K562 (cell line): ENCODE measurements around the gene PLAC1. TPM values are rescaled to one million over a fixed set of nuclear protein-coding genes. Genes with fewer than 3 reads are reported as not detected.

Source experiments
- ATAC-seq: fragments of 200-7000 bp; cut with Tn5 transposase; 3 replicates; pipeline ENCODE4 v1.9.1; 2020; ENCODE audit warnings: moderate library complexity
- BruUV-seq: library from RNA; stranded (reverse); fragments of 400-500 nt; replicated peaks from 2 replicates; lab custom pipeline; 2021; lab: Mats Ljungman, UMichigan
- CTCF ChIA-PET: fragments of 300-600 bp; formaldehyde crosslinking; extraction: SDS; loops from one replicate; lab custom pipeline; 2021; ENCODE audit warnings: low intra/inter-chr PET ratio; lab: Yijun Ruan, JAX
- POLR2A ChIA-PET: fragments of 300-600, 350-650 bp; sonication (Branson Sonifier 250); formaldehyde crosslinking; extraction: SDS; loops from one replicate; lab custom pipeline; 2021; ENCODE audit warnings: antibody characterized with exemption, inconsistent platforms; lab: Yijun Ruan, JAX
- DNase-seq, 4 experiments: peaks; one replicate each; pipeline versions ENCODE4 v3.0.0 to v3.0.0-alpha.2; 2011 to 2018; ENCODE audit warnings: low spot score in 3 of 4, mixed read lengths in 3 of 4; ENCODE audit errors: extremely low read depth in 1 of 4
- FAIRE-seq: peaks from 2 replicates; lab custom pipeline; 2011; peaks lifted over from hg19 to GRCh38; lab: Jason Lieb, UNC
- H2AFZ ChIP-seq: 2 replicates; pipeline ENCODE4 v1.6.0; 2011; ENCODE audit warnings: low read depth, low read length, control low read depth, inconsistent platforms
- H3K27ac ChIP-seq: fragments of 200-600 bp; 3 replicates; pipeline ENCODE4 v1.8.0; 2011; ENCODE audit warnings: low read depth, mild to moderate bottlenecking, control low read depth, inconsistent platforms, low read length, moderate library complexity, mixed read lengths; ENCODE audit errors: extremely low read depth
- H3K27me3 ChIP-seq, 2 experiments: fragments of 300-600 bp in 1 of 2; 2 replicates in 1 of 2; 3 replicates in 1 of 2; pipeline versions ENCODE4 v1.6.0 to v1.8.0; 2011; ENCODE audit warnings: inconsistent platforms in 2 of 2, low read length in 2 of 2, mild to moderate bottlenecking in 1 of 2, mixed read lengths in 1 of 2, moderate library complexity in 1 of 2; ENCODE audit not compliant: control insufficient read depth in 2 of 2, insufficient read depth in 2 of 2
- H3K36me3 ChIP-seq: fragments of 300-600 bp; 3 replicates; pipeline ENCODE4 v1.8.0; 2011; ENCODE audit warnings: mild to moderate bottlenecking, low read length, inconsistent platforms; ENCODE audit not compliant: control insufficient read depth, insufficient read depth
- H3K4me1 ChIP-seq, 2 experiments: fragments of 200-600 bp in 1 of 2; replicated peaks in 1 of 2; 2 replicates in 1 of 2; 3 replicates in 1 of 2; pipeline versions ENCODE4 v1.5.1 to v1.8.0; 2011; ENCODE audit warnings: inconsistent platforms in 2 of 2, low read length in 2 of 2, mild to moderate bottlenecking in 1 of 2, mixed read lengths in 1 of 2, moderate library complexity in 1 of 2; ENCODE audit not compliant: control insufficient read depth in 2 of 2, insufficient read depth in 2 of 2
- H3K4me2 ChIP-seq: 2 replicates; pipeline ENCODE4 v1.6.1; 2011; ENCODE audit warnings: low read length, control low read depth, inconsistent platforms, mixed read lengths; ENCODE audit not compliant: insufficient read depth
- H3K4me3 ChIP-seq: fragments of 200-600 bp; sonication (generic), shearing (Covaris generic); 2 replicates; pipeline ENCODE4 v1.5.1; 2016; ENCODE audit warnings: control low read depth, inconsistent platforms
- H3K79me2 ChIP-seq: fragments of 200-600 bp; 3 replicates; pipeline ENCODE4 v1.8.0; 2011; ENCODE audit warnings: low read length, inconsistent platforms; ENCODE audit not compliant: control insufficient read depth, insufficient read depth
- H3K9ac ChIP-seq, 2 experiments: 2 replicates each; pipeline versions ENCODE4 v1.6.0 to v1.6.1; 2011; ENCODE audit warnings: low read depth in 2 of 2, low read length in 2 of 2, control low read depth in 1 of 2, inconsistent platforms in 1 of 2, mild to moderate bottlenecking in 1 of 2, mixed read lengths in 1 of 2; ENCODE audit not compliant: insufficient read depth in 1 of 2
- H3K9me1 ChIP-seq: one replicate; pipeline ENCODE4 v1.6.0; 2011; ENCODE audit warnings: inconsistent platforms, mild to moderate bottlenecking, low read length, moderate library complexity; ENCODE audit not compliant: control insufficient read depth, insufficient read depth
- H3K9me3 ChIP-seq: replicated peaks from 2 replicates; pipeline ENCODE4 v1.5.1; 2011; ENCODE audit warnings: low read depth, low read length, inconsistent platforms; ENCODE audit not compliant: control insufficient read depth, insufficient read depth
- H4K20me1 ChIP-seq: replicated peaks from 2 replicates; pipeline ENCODE4 v1.6.1; 2011; ENCODE audit warnings: low read length, inconsistent platforms, mixed read lengths; ENCODE audit not compliant: control insufficient read depth, insufficient read depth
- E2F3 ChIP-seq: fragments of 250-450 bp; sonication (Bioruptor Pico); IDR thresholded peaks from 2 replicates; pipeline ENCODE4 v1.4.0; 2020; ENCODE audit warnings: mild to moderate bottlenecking
- SREBF2 ChIP-seq: sonication (generic); formaldehyde crosslinking; IDR thresholded peaks from 2 replicates; pipeline ENCODE4 v1.4.0; 2020; ENCODE audit warnings: mild to moderate bottlenecking, missing genetic modification reagents
- ZBED1 ChIP-seq: IDR thresholded peaks from 2 replicates; pipeline ENCODE4 v1.6.1; 2014
- WGBS: fragments of 100-300 bp; shearing (Covaris generic); methylation state at CpG from one replicate; pipeline ENCODE4 v1.1.6; 2016; ENCODE audit warnings: low coverage, mixed read lengths; ENCODE audit not compliant: insufficient coverage; ENCODE audit errors: missing lambda C conversion rate; 5-methylcytosine and 5-hydroxymethylcytosine counted together
- in situ Hi-C: fragments of 300-500 bp; cut with MboI; formaldehyde crosslinking; loops from 4 replicates; pipeline ENCODE4 v1.15.0; 2018; ENCODE audit warnings: inconsistent platforms, mixed read lengths
- intact Hi-C: fragments of 100-400 bp; cut with micrococcal nuclease; formaldehyde crosslinking; loops from 2 replicates; pipeline ENCODE4 v1.14.2; 2022
- polyA plus RNA-seq, 8 experiments: library from polyadenylated mRNA; depleted of rRNA in 4 of 8; stranded (reverse) in 5 of 8; unstranded in 3 of 8; fragments of >200 nt; fragmentation: Nextera tagmentation in 2 of 8; fragmentation: Illumina TruSeq in 1 of 8; extraction: Ambion mirVana in 2 of 8; extraction: Trizol in 1 of 8; gene quantifications; 2 replicates each; pipeline versions ENCODE4 v1.2.1 to v1.2.3, GENCODE V29; 2011 to 2014; ENCODE audit warnings: inconsistent platforms in 1 of 8, missing spikeins in 1 of 8
- total RNA-seq, 7 experiments: library from RNA; depleted of rRNA in 6 of 7; stranded (reverse); fragments of >200 nt in 6 of 7; fragmentation: Illumina TruSeq in 2 of 7; extraction: Trizol in 2 of 7; gene quantifications; 2 replicates each; pipeline versions ENCODE4 v1.2.1 to v1.2.3, GENCODE V29; 2011 to 2021; ENCODE audit warnings: low replicate concordance in 1 of 7
- TF ChIP-seq, protein P1 (sequence below): fragments of 250-450 bp; sonication (Bioruptor Pico); IDR thresholded peaks from 2 replicates; pipeline ENCODE4 v1.4.0; 2020; ENCODE audit warnings: borderline replicate concordance
- TF ChIP-seq, protein P2 (sequence below): fragments of 250-450 bp; sonication (Bioruptor Pico); IDR thresholded peaks from 2 replicates; pipeline ENCODE4 v1.5.0; 2020; ENCODE audit warnings: mild to moderate bottlenecking

PLAC1 gene
- total and polyA plus RNA-seq, 9 of the 15 experiments (the other 6 are each of a cell fraction or from before 2014, with no cell fraction given): 0.82 to 9.1 (median 1.7) TPM

DNA sequence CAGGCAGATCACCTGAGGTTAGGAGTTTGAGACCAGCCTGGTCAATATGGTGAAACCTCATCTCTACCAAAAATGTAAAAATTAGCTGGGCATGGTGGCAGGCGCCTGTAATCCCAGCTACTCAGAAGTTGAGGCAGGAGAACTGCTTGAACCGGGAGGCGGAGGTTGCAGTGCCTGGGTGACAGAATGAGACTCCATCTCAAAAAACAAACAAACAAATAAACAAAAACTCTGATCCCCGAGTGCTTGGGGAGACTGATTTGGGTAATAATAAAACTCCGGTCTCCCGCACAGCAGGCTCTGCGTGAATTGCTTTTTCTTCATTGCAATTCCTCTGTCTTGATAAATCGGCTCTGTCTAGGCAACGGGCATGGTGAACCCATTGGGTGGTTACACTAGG lies 124.9 kb downstream of the PLAC1 start:
- ChIA-PET CTCF (no interaction called here), POLR2A (no interaction called here)
- Histone ChIP-seq H2AFZ (no peak overlapping the region), H3K27me3 (no peaks in the 10 kb centered on the region), H3K27ac (no peak overlapping the region), H3K4me3 (no peak overlapping the region), H3K79me2 (no peaks in the 10 kb centered on the region), H3K4me1 (peaks cover 7 to 10% of the 10 kb centered on the region in 2 experiments; a peak in 3 of 5 replicates), H3K9me1 (peaks cover 2% of the 10 kb centered on the region), H4K20me1 (no peaks in the 10 kb centered on the region), H3K36me3 (no peaks in the 10 kb centered on the region), H3K4me2 (no peak overlapping the region), H3K9me3 (no peaks in the 10 kb centered on the region), H3K9ac (no peak overlapping the region)
- in situ Hi-C loops: loop anchor here (10.0 kb wide), 1 partner anchor 231 kb away; no protein-coding TSS in a partner anchor
- TF ChIP-seq, protein P1, sequence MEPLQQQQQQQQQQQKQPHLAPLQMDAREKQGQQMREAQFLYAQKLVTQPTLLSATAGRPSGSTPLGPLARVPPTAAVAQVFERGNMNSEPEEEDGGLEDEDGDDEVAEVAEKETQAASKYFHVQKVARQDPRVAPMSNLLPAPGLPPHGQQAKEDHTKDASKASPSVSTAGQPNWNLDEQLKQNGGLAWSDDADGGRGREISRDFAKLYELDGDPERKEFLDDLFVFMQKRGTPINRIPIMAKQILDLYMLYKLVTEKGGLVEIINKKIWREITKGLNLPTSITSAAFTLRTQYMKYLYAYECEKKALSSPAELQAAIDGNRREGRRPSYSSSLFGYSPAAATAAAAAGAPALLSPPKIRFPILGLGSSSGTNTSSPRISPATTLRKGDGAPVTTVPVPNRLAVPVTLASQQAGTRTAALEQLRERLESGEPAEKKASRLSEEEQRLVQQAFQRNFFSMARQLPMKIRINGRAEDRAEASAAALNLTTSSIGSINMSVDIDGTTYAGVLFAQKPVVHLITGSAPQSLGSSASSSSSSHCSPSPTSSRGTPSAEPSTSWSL (CRISPR knock-in tag): no peak
- TF ChIP-seq, protein P2, sequence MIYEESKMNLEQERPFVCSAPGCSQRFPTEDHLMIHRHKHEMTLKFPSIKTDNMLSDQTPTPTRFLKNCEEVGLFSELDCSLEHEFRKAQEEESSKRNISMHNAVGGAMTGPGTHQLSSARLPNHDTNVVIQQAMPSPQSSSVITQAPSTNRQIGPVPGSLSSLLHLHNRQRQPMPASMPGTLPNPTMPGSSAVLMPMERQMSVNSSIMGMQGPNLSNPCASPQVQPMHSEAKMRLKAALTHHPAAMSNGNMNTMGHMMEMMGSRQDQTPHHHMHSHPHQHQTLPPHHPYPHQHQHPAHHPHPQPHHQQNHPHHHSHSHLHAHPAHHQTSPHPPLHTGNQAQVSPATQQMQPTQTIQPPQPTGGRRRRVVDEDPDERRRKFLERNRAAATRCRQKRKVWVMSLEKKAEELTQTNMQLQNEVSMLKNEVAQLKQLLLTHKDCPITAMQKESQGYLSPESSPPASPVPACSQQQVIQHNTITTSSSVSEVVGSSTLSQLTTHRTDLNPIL (CRISPR knock-in tag): no peak
- TF ChIP-seq ZBED1 (no peak), SREBF2 (no peak), E2F3 (no peak)
- WGBS: 61% methylated on average over 9 of the region's 9 CpGs
- intact Hi-C loops: no loop called here
- ATAC-seq (no peak), DNase-seq (no peak), FAIRE-seq (no peak)
- no TSS peak for BruUV-seq
